HFFc6 (cell line): ENCODE results near the gene TDRD7. TPM values are rescaled to one million over a fixed set of nuclear protein-coding genes. Genes with fewer than 3 reads are reported as not detected.

Experiments used
- DNase-seq: peaks from one replicate; pipeline ENCODE4 v3.0.0-alpha.2; 2018
- H3K27ac Mint-ChIP-seq: 2 replicates; pipeline ENCODE4 v1.8.0; 2020; ENCODE audit warnings: mild to moderate bottlenecking, mixed read lengths
- H3K27me3 Mint-ChIP-seq: 2 replicates; pipeline ENCODE4 v1.8.0; 2021; ENCODE audit warnings: mild to moderate bottlenecking, moderate library complexity, mixed read lengths; ENCODE audit not compliant: insufficient read depth
- H3K36me3 Mint-ChIP-seq: 2 replicates; pipeline ENCODE4 v1.8.0; 2021; ENCODE audit warnings: low read depth, mixed read lengths
- H3K4me1 Mint-ChIP-seq: 2 replicates; pipeline ENCODE4 v1.8.0; 2020; ENCODE audit warnings: low read depth, mixed read lengths
- H3K4me3 Mint-ChIP-seq: 2 replicates; pipeline ENCODE4 v1.8.0; 2020; ENCODE audit warnings: mild to moderate bottlenecking, moderate library complexity, mixed read lengths
- H3K9me3 Mint-ChIP-seq: 2 replicates; pipeline ENCODE4 v1.8.0; 2020; ENCODE audit warnings: mild to moderate bottlenecking, mixed read lengths
- CTCF ChIP-seq: fragments of 200-600 bp; sonication (generic); IDR thresholded peaks from 2 replicates; pipeline ENCODE4 v1.5.0; 2021; ENCODE audit warnings: antibody characterized with exemption, mild to moderate bottlenecking
- total RNA-seq, 6 experiments: library from RNA; stranded (reverse); fragmentation: NEBNext Ultra II Directional; extraction: Animal tissue kit (Norgen Biotek cat#: 25700); gene quantifications; 2 replicates in 1 of 6; 3 replicates in 5 of 6; pipeline ENCODE4 v1.2.3, GENCODE V29; 2021

TDRD7 gene
- total RNA-seq, 6 experiments from 2014 or later, result 8.2 to 10.5 (median 9.0) TPM

GRCh38 chr9:97504381-97505216, 92.7 kb downstream of the TDRD7 start:
- H3K9me3 Mint-ChIP-seq, result no peaks in the 10 kb centered on the region
- H3K36me3 Mint-ChIP-seq, result no peaks in the 10 kb centered on the region
- H3K4me3 Mint-ChIP-seq, result no peak overlapping the region
- no peak for DNase-seq
- peaks cover 19% of the 10 kb centered on the region for H3K4me1 Mint-ChIP-seq
- H3K27me3 Mint-ChIP-seq, result peaks cover 26% of the 10 kb centered on the region
- no peak overlapping the region; the same call in 1 of the 2 replicates for H3K27ac Mint-ChIP-seq
- no peak for TF ChIP-seq CTCF

- H3K4me1 Mint-ChIP-seq, result peaks cover 23% of the 10 kb centered on the region
- H3K36me3 Mint-ChIP-seq, result no peaks in the 10 kb centered on the region
- no peak for TF ChIP-seq CTCF
- no peak for DNase-seq
- peaks cover 22% of the 10 kb centered on the region for H3K27me3 Mint-ChIP-seq
- no peak overlapping the region for H3K27ac Mint-ChIP-seq
- H3K4me3 Mint-ChIP-seq, result no peak overlapping the region
- H3K9me3 Mint-ChIP-seq, result no peaks in the 10 kb centered on the region
Observed at GRCh38 chr9:97505845-97506244, 93.9 kb downstream of the TDRD7 start.

- no peak for TF ChIP-seq CTCF
- H3K27me3 Mint-ChIP-seq, result peaks cover 20% of the 10 kb centered on the region
- no peaks in the 10 kb centered on the region for H3K36me3 Mint-ChIP-seq
- no peak for DNase-seq
- no peak overlapping the region for H3K27ac Mint-ChIP-seq
- peaks cover 24% of the 10 kb centered on the region for H3K4me1 Mint-ChIP-seq
- H3K9me3 Mint-ChIP-seq, result no peaks in the 10 kb centered on the region
- H3K4me3 Mint-ChIP-seq, result no peak overlapping the region
Observed at GRCh38 chr9:97506306-97506705, 94.4 kb downstream of the TDRD7 start.

GRCh38 chr9:97506787-97507186, 94.9 kb downstream of the TDRD7 start:
- no peaks in the 10 kb centered on the region for H3K36me3 Mint-ChIP-seq
- no peak for TF ChIP-seq CTCF
- H3K4me3 Mint-ChIP-seq, result no peak overlapping the region
- H3K9me3 Mint-ChIP-seq, result no peaks in the 10 kb centered on the region
- H3K27ac Mint-ChIP-seq, result no peak overlapping the region
- no peak for DNase-seq
- peaks cover 28% of the 10 kb centered on the region for H3K4me1 Mint-ChIP-seq
- H3K27me3 Mint-ChIP-seq, result peaks cover 20% of the 10 kb centered on the region

- no peaks in the 10 kb centered on the region for H3K9me3 Mint-ChIP-seq
- TF ChIP-seq CTCF, result no peak
- H3K27ac Mint-ChIP-seq, result no peak overlapping the region
- H3K36me3 Mint-ChIP-seq, result no peaks in the 10 kb centered on the region
- H3K27me3 Mint-ChIP-seq, result peaks cover 16% of the 10 kb centered on the region
- DNase-seq, result no peak
- H3K4me3 Mint-ChIP-seq, result no peak overlapping the region
- peaks cover 28% of the 10 kb centered on the region for H3K4me1 Mint-ChIP-seq
Observed at GRCh38 chr9:97507428-97507984, 95.6 kb downstream of the TDRD7 start.
